ENCODE measurements around the gene MSH6.

Gene MSH6, protein sequence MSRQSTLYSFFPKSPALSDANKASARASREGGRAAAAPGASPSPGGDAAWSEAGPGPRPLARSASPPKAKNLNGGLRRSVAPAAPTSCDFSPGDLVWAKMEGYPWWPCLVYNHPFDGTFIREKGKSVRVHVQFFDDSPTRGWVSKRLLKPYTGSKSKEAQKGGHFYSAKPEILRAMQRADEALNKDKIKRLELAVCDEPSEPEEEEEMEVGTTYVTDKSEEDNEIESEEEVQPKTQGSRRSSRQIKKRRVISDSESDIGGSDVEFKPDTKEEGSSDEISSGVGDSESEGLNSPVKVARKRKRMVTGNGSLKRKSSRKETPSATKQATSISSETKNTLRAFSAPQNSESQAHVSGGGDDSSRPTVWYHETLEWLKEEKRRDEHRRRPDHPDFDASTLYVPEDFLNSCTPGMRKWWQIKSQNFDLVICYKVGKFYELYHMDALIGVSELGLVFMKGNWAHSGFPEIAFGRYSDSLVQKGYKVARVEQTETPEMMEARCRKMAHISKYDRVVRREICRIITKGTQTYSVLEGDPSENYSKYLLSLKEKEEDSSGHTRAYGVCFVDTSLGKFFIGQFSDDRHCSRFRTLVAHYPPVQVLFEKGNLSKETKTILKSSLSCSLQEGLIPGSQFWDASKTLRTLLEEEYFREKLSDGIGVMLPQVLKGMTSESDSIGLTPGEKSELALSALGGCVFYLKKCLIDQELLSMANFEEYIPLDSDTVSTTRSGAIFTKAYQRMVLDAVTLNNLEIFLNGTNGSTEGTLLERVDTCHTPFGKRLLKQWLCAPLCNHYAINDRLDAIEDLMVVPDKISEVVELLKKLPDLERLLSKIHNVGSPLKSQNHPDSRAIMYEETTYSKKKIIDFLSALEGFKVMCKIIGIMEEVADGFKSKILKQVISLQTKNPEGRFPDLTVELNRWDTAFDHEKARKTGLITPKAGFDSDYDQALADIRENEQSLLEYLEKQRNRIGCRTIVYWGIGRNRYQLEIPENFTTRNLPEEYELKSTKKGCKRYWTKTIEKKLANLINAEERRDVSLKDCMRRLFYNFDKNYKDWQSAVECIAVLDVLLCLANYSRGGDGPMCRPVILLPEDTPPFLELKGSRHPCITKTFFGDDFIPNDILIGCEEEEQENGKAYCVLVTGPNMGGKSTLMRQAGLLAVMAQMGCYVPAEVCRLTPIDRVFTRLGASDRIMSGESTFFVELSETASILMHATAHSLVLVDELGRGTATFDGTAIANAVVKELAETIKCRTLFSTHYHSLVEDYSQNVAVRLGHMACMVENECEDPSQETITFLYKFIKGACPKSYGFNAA (N-terminal part only)

DNA sequence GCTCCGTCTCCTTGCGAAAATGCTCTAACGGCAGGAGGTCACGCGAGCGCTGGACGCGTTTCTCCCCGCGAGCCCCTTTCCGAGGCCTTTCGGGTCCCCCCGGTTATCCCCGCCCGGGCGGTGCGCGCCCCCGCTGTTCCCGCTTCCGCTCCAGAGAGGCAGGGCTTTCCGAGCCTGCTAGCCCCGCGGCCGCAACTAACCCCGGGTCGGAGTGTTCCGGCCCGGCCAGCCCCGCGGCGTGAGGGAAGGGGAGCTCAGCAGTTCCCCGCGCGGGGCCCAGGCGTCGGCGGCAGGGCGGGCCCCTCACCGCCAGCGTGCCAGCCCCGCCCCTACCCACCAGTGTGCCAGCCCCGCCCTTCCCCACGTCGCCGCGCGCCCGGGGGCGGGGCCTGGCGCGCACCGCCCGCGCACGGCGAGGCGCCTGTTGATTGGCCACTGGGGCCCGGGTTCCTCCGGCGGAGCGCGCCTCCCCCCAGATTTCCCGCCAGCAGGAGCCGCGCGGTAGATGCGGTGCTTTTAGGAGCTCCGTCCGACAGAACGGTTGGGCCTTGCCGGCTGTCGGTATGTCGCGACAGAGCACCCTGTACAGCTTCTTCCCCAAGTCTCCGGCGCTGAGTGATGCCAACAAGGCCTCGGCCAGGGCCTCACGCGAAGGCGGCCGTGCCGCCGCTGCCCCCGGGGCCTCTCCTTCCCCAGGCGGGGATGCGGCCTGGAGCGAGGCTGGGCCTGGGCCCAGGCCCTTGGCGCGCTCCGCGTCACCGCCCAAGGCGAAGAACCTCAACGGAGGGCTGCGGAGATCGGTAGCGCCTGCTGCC lies at the start of gene MSH6:
Gene MSH6 (plus strand): TSS at position 475 of the 815 bp plus-strand sequence. CDS start 89 bp downstream, at position 564.
- peak; percentile 66 for DNase-seq (ENCODE audit: low read depth, low spot score)

DNA sequence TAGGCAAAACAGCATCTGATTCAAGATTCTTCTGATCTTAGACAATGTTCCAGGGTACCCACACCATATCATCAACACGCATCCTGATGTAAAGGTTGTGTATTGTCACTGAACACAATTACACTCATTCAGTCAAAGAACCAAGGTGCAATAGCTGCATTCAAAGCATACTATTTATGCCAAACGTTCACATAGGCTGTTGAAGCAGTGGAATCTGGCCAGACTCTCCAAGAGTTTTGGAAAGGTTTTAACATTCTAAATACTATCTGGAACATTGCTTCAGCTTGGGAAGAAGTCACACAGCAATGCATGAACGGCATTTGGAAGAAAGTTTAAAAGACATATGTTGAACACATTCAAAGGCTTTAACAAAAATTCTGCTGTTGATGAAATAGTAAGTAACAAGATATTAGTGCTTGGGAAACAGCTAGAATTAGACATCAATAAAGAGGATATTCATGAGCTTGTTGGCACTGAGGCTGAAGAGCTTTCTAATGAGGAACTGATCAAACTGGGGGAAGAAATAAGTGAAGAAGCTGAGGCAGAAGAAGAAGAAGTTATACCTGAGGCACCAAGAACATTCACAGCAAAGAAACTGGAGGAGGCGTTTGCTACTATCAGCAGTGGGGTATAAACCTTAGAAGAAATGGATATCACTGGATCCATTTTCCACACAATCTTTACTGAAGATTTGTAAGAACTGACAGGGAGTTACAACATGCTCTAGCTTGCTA lies 47.6 kb upstream of the MSH6 start:
- no peak for DNase-seq (ENCODE audit: low read depth, low spot score)

DNA sequence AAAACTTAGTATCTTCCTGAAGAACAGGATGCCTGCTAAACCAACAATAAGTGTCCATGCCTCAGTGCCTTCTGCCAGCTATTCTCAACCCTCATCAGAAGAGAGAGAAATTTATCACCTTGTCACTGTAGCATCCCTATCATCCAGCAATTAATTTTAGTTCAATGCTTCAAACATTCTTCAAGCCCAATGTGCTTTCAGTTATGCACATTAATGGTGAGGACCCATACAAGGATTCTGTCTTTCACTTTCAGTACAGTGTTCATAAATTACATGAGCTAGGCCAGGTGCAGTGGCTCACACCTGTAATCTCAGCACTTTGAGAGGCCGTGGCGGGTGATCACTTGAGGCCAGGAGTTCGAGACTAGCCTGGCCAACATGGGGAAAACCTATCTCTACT lies 47.0 kb upstream of the MSH6 start:
- DNase-seq (ENCODE audit: low read depth, low spot score) = no peak

DNA sequence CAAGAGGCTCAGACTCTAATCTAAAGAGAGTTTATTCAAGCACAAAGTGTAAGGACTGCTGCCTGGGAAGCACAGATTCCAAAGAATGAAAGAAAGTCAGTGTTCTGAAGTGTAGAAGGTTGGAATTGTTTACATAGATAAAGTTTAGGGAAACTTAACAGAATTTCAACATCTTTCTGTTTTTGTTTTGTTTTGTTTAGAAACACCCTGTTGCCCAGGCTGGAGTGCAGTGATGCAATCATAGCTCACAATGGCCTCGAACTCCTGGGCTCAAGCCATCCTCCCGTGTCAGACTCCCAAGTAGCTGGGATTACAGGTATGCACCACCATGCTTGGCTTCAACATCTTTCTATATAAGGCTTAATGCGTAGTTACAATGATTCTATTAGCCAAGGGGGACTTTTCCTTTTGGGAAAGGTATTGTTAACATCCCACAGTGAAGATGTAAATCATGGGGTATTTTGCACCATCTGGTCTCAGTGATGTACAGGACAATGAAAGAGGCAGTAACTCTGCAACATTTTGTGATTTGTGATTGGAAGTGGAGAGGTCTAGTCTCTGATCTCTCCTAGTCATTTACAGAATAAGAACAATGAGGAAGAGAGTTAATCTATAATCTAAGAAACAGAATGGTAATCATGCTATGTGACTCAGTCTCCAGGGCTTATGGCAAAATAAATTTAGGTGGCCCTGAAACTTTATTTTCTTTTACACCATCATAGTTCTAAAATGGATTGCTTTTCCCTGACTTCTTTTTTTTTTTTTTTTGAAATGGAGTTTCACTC lies 45.6 kb upstream of the MSH6 start:
- DNase-seq (ENCODE audit: low read depth, low spot score) = no peak

DNA sequence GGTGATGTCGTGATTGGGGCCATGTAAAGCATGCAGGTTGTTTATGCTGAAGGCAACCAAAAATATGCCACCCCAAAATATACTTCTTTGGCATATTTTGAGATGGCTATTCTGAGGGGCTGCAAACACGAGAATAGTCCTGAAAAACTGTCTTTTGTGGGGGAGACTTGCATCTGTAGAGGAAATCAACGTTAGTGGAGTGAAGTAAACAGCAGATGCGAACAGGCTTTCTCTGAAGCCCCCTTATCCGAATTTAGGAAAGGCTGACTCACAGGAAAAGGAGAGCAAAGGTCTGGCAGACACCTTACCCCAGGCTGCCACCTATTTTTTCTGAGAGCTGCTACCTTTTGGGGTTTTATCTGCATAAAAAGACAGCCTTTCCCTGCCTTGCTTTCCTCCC lies 44.6 kb upstream of the MSH6 start:
- DNase-seq (ENCODE audit: low read depth, low spot score) = no peak

DNA sequence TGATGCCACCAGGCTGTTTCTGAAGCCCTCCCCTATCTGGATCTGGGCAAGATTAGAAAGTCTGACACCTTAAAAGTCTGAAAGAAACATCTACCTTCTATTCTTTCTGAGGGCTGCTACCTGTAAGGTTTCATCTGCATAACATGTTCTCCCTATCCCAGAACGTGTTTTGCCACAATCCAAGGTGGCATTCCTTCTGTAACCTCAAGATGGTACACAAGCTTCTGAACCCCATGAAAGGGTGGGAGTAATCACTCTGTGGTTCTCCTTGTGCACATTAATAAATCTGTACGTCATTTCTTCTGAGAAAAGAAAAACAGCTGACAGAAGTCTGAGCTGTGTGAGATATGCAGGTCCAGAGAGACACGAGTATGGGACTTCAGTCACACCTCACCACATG lies 41.8 kb upstream of the MSH6 start:
- DNase-seq (ENCODE audit: low read depth, low spot score) = no peak

DNA sequence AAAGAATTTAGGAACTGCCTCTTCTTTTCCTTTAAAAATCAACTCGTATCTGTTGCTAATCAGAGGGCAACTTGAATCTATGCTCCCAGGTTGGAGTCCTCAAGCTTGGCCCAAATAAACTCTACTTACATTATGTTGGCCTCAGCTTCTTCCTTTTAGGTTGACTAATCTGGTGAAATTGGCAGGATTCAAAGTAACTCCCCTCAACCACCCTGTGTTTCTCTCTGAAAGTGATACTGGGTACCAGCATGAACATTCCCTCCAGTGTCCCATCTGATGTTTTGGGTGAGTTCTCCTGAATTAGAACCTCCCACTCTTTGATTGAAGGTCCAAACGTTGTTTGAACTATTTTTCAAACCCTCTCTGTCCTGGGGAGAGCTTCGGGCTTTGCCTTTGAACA lies 41.3 kb upstream of the MSH6 start:
- DNase-seq (ENCODE audit: low read depth, low spot score) = no peak

DNA sequence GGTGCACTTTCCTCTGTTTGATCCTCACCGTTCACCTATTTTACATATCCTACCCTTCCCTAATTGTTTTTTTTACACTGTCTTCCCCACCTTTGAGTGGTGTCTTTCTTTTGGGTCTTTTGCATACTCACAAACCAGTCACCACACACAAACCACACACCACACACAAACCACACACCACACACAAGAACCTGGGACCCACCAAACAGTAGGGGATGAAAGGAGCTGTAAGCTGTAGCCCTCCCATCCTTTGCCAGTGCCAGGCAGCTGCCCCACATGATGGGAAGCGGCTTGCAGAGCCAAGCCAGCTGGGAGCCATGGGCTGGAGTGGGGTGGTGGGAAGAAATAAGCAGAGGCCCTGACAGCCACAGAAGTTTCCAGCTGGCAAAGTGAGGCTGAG lies 38.9 kb upstream of the MSH6 start:
- DNase-seq (ENCODE audit: low read depth, low spot score) = no peak

DNA sequence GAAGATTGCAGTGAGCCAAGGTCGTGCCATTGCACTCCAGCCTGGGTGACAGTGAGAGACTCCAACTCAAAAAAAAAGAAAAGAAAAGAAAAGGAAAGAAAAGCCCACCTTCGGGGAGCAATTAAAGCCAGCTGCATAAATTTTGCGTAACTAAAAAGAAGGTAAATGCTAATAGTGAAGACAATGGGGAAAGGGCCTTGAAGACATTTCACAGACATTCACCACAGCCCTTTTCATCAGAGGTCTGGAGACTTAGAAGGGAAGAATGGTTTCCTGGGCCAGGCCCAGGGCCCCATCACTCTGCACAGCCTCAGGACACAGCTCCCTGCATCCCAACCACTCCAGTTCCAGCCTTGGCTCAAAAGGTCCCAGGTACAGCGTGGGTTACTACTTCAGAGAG lies 35.1 kb upstream of the MSH6 start:
- no peak for DNase-seq (ENCODE audit: low read depth, low spot score)

DNA sequence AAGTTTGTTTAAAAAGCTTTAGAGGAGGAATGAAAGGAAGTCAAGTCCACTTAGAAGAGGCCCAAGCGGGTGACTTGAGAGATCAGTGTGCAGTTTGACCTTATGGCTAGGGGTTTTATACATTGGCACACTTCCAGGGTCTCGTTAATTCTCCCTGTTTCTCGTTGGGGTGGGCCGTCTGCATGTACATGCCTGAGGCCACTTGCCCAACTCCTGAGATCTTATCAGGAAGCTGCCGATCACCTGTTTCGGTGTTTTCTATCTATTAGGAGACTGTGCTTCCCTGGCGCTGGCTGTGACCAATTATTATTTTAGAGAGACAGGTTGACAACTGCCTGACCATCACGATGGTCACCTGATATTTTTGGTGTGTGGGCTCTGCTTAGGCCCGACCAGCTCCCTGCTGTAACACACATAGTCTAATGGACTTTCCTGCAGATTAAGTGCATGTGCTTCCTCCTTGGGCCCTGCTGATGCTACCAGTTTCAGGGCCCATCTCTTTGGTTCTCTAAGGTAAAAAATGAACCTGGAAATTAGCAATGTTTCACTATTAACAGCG lies 31.0 kb upstream of the MSH6 start:
- no peak for DNase-seq (ENCODE audit: low read depth, low spot score)

DNA sequence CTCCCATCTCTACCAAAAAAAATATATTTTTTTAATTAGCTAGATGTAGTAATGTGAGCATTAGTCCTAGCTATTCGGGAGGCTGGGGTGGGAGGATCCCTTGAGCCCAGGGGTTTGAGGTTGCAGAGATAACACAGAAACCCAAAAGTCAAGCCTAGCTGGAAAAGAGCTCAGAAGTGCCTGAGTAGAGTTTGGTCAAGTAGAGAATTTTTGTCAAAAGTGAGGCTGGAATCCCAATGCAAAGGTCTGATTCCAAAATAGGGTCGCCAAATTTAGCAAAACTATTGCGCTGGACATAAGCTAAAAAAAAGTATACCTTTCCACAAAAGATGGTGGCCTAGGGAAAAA lies 15.5 kb upstream of the MSH6 start:
- no peak for DNase-seq (ENCODE audit: low read depth, low spot score)

DNA sequence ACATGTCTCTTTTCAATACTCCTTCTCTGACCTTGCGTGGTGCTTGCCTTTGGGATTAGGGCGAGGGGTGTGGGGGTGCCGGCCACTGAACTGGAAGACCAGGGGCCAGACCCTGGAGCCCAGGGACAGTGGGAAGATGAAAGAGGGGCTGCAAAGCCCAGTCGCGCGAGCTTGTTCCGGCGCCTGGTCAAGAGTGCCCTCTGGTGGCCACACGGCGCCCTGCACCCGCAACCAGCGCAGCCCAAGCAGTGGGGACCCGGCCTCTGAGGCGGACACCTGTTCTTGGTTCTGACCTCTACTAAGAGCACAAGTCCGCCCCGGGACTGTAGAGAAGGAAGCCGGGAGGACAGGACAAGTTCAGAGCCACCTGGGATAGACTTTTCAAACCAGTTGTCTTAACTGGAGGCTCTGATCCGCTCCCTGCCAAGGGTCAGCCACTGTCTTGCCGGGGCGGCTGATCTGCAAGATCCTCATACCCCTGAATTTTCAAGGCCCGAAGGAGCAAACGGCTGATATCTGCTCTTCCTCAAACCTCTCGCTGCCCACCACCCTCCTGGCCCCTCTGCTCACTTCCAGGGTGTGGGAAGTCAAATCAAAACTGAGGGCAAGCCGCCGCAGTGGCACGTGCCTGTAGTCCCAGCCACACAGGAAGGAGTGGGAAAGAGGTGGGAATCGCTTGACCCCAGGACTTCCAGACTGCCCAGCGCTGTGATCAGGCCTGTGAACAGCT lies 14.9 kb upstream of the MSH6 start:
- peak; percentile 38 for DNase-seq (ENCODE audit: low read depth, low spot score)

DNA sequence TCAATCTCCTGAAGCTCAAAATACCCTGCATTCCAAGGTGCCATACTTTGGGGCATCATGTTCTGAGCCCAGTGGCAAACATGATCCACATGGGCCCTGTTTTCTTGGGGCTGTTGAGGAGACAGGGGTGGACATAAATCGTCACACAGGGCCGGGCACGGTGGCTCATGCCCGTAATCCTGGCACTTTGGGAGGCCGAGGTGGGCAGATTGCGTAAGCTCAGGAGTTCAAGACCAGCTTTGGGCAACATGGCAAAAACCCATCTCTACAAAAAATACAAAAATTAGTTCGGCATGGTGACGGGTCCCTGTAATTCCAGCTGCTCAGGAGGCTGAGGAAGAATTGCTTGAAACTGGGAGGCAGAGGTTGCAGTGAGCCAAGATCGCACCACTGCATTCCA lies 13.6 kb upstream of the MSH6 start:
- DNase-seq (ENCODE audit: low read depth, low spot score) = no peak

DNA sequence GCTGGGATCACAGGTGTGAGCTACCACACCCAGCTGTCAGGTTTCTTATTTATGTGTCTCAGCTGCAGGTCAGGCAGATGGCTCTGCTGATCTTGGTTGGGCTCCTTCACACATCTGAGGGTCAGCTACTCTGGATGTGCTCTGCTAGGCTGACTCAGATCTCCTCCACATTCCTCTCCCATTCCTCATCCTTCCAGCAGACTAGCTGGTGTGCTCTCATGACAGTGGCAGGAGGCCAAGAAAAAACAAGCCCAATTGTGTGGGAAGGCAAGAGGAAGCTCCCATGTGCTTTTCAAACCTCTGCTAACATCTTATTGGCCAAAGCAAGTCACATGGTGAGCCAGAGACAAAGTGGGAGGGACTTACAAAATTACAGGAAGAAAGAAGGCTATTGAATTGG lies 11.7 kb upstream of the MSH6 start:
- DNase-seq (ENCODE audit: low read depth, low spot score) = no peak

DNA sequence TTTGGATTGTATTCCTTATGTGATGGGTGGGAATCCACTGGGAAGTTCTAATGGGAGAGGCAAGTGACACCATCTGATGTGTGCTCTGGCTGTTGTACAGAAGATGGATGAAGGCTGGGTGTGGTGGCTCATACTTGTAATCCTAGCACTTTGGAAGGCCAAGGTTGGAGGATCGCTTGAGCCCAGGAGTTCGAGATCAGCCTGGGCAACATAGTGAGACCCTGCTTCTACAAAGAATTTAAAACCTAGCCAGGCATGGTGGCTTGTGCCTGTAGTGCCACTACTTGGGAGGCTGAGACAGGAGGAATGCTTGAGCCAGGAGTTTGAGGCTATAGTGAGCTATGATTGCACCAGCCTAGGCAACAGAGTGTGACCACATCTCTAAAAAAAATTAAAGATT lies 10.6 kb upstream of the MSH6 start:
- DNase-seq (ENCODE audit: low read depth, low spot score) = no peak

DNA sequence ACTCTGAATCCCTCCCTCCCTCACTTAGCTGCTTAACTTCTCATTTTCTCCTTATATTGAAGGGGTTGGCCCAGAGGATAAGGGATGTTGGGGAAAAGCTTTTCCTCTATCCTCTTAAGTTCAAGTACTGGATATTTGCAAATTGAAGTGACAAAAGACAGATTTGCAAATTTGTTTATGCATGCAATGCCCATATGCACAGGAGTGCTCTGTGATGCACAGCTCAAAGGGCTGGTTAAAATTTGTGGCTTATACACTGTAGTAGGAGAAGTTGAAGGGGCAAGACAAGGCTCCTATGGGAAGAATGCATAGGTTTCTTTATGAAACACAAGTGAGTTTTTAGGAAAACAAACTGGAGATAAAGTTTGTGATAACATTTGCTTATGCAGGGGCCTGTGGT lies 8.4 kb upstream of the MSH6 start:
- DNase-seq (ENCODE audit: low read depth, low spot score) = no peak

DNA sequence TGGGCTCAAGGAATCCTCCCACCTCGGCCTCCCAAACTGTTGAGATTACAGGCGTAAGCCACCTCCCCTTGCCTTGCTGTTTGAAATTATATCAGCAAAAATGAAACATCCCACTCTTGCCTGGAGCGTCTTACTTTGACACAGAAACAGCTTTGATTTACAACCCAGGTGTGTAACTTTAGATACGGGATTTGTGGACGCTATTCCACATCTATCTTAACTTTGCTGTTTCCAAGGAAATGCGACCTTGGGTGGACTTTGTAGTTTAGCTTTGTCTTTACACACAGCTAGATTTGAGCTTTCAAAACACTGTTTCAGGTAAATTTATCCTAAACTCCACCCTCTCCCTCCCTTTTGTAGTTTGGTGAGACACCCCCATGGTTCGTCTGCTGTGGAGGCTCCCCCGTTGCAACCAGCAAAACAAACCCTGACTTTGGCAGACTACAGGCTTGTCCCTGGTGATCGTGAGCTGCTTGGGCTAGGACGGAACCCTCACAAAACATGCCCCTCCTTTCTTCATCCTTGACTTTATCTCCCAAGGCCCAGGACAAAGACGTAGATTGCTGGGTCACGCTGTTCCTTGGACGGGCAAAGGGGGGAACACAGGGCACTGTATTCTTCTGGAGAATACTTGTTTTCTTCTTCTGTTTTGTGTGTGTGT lies 5.5 kb upstream of the MSH6 start:
- no peak for DNase-seq (ENCODE audit: low read depth, low spot score)

Data from activated naive CD8-positive, alpha-beta T cell treated with anti-CD3 and anti-CD28 coated beads, Interleukin-2, amount 50 U/mL, for 16 hours (primary cell).